HCT116 (cell line): ENCODE results near the gene GJC1. TPM values are rescaled to one million over a fixed set of nuclear protein-coding genes. Genes with fewer than 3 reads are reported as not detected.
"Not testable (repeated sequence)": the region's sequence is repeated elsewhere in the genome, so short reads cannot be mapped to it uniquely, and the experiment has no call there.

Experiments used
- ATAC-seq: fragments of 200-7000 bp; cut with Tn5 transposase; 2 replicates; pipeline ENCODE4 v1.9.1; 2020; ENCODE audit warnings: mild to moderate bottlenecking, moderate library complexity
- BruUV-seq: library from RNA; stranded (reverse); fragments of 400-500 nt; replicated peaks from 2 replicates; lab custom pipeline; 2021; lab: Mats Ljungman, UMichigan
- CTCF ChIA-PET: fragments of 300-600 bp; sonication (Branson Sonifier 250); formaldehyde crosslinking; loops from one replicate; lab custom pipeline; 2021; ENCODE audit warnings: antibody characterized with exemption; lab: Charles Lee
- POLR2A ChIA-PET: fragments of 300-600, 350-600 bp; sonication (Branson Sonifier 250); formaldehyde crosslinking; loops from one replicate; lab custom pipeline; 2021; ENCODE audit warnings: antibody characterized with exemption; lab: Charles Lee
- RAD21 ChIA-PET, 2 experiments: fragments of 300-600 bp; sonication (Branson Sonifier 250); formaldehyde crosslinking; loops; one replicate each; lab custom pipeline; 2023; ENCODE audit warnings: low total read pairs in 2 of 2; ENCODE audit not compliant: uncharacterized antibody in 2 of 2, unreplicated experiment in 2 of 2, low non-redundant PET in 1 of 2; lab: Charles Lee
- DNase-seq: peaks from one replicate; pipeline ENCODE4 v3.0.0-alpha.2; 2010; ENCODE audit warnings: low read depth, low spot score
- H2AFZ ChIP-seq: fragments of 200-600 bp; shearing (Covaris generic), sonication (generic); 2 replicates; pipeline ENCODE4 v1.6.1; 2017; ENCODE audit warnings: low read depth, mixed run types, mixed read lengths, antibody characterized with exemption, low read length; ENCODE audit not compliant: poor library complexity, severe bottlenecking
- H3K27ac ChIP-seq: 2 replicates; pipeline ENCODE4 v1.5.1; 2012; ENCODE audit warnings: low read depth, low read length
- H3K27me3 ChIP-seq: fragments of 200-600 bp; sonication (generic); 2 replicates; pipeline ENCODE4 v1.6.1; 2016; ENCODE audit warnings: mixed run types, low read length, mixed read lengths; ENCODE audit not compliant: insufficient read depth
- H3K36me3 ChIP-seq, 2 experiments: fragments of 200-500 bp in 1 of 2; fragments of 200-600 bp in 1 of 2; sonication (Bioruptor generic) in 1 of 2; sonication (generic) in 1 of 2; 2 replicates each; pipeline versions ENCODE4 v1.5.1 to v1.6.1; 2014 to 2016; ENCODE audit warnings: low read length in 2 of 2, inconsistent platforms in 1 of 2, mixed read lengths in 1 of 2, mixed run types in 1 of 2; ENCODE audit not compliant: insufficient read depth in 2 of 2, control insufficient read depth in 1 of 2
- H3K4me1 ChIP-seq, 2 experiments: fragments of 200-600 bp in 1 of 2; sonication (generic) in 1 of 2; 2 replicates each; pipeline versions ENCODE4 v1.5.1 to v1.6.1; 2012 to 2017; ENCODE audit warnings: low read length in 2 of 2, inconsistent platforms in 1 of 2, mild to moderate bottlenecking in 1 of 2, mixed read lengths in 1 of 2, mixed run types in 1 of 2, moderate library complexity in 1 of 2; ENCODE audit not compliant: insufficient read depth in 2 of 2, control insufficient read depth in 1 of 2
- H3K4me2 ChIP-seq: fragments of 200-600 bp; sonication (generic); 2 replicates; pipeline ENCODE4 v1.6.1; 2017; ENCODE audit warnings: mixed run types, low read length, mixed read lengths
- H3K4me3 ChIP-seq, 2 experiments: fragments of 200-600 bp in 1 of 2; sonication (generic) in 1 of 2; replicated peaks in 1 of 2; 2 replicates each; pipeline ENCODE4 v1.5.1; 2011 to 2016; ENCODE audit warnings: low read length in 2 of 2, control low read depth in 1 of 2, low read depth in 1 of 2, mild to moderate bottlenecking in 1 of 2, mixed read lengths in 1 of 2, mixed run types in 1 of 2
- H3K79me2 ChIP-seq: fragments of 200-600 bp; sonication (generic); 2 replicates; pipeline ENCODE4 v1.6.1; 2017; ENCODE audit warnings: mild to moderate bottlenecking, mixed run types, low read length, moderate library complexity, mixed read lengths; ENCODE audit not compliant: insufficient read depth
- H3K9ac ChIP-seq: fragments of 200-600 bp; sonication (generic); 2 replicates; pipeline ENCODE4 v1.6.1; 2016; ENCODE audit warnings: low read length, mixed read lengths
- H3K9me2 ChIP-seq: fragments of 200-600 bp; sonication (generic), shearing (Covaris generic); 2 replicates; pipeline ENCODE4 v1.6.1; 2017; ENCODE audit warnings: mixed run types, mild to moderate bottlenecking, moderate library complexity; ENCODE audit not compliant: insufficient read depth
- H3K9me3 ChIP-seq, 2 experiments: fragments of 200-500 bp in 1 of 2; fragments of 200-600 bp in 1 of 2; sonication (Bioruptor generic) in 1 of 2; sonication (generic) in 1 of 2; 2 replicates each; pipeline ENCODE4 v1.6.1; 2014 to 2017; ENCODE audit warnings: low read length in 2 of 2, mixed read lengths in 2 of 2, inconsistent platforms in 1 of 2, low read depth in 1 of 2, mild to moderate bottlenecking in 1 of 2, mixed run types in 1 of 2, moderate library complexity in 1 of 2; ENCODE audit not compliant: control insufficient read depth in 1 of 2, insufficient read depth in 1 of 2
- H4K20me1 ChIP-seq: fragments of 200-600 bp; sonication (generic), shearing (Covaris generic); 2 replicates; pipeline ENCODE4 v1.6.1; 2017; ENCODE audit warnings: mixed run types, mild to moderate bottlenecking, moderate library complexity; ENCODE audit not compliant: insufficient read depth
- ATF3 ChIP-seq: IDR thresholded peaks from 2 replicates; pipeline ENCODE4 v1.6.1; 2012
- CEBPB ChIP-seq: IDR thresholded peaks from 2 replicates; pipeline ENCODE4 v1.6.1; 2012; ENCODE audit warnings: low read depth
- FOSL1 ChIP-seq: IDR thresholded peaks from 2 replicates; pipeline ENCODE4 v1.6.1; 2012; ENCODE audit warnings: low read depth
- RAD21 ChIP-seq: IDR thresholded peaks from 2 replicates; pipeline ENCODE4 v1.6.1; 2012; ENCODE audit warnings: low read depth, mild to moderate bottlenecking
- REST ChIP-seq: IDR thresholded peaks from 2 replicates; pipeline ENCODE4 v1.6.1; 2012; ENCODE audit warnings: low read depth
- SP1 ChIP-seq: IDR thresholded peaks from 2 replicates; pipeline ENCODE4 v1.6.1; 2012; ENCODE audit warnings: low read depth
- intact Hi-C: fragments of 100-400 bp; cut with micrococcal nuclease; formaldehyde crosslinking; loops from 2 replicates; pipeline ENCODE4 v1.10.0; 2022
- total RNA-seq: library from RNA; stranded (reverse); gene quantifications from one replicate; pipeline ENCODE4 v1.2.1, GENCODE V29; 2021; ENCODE audit not compliant: unreplicated experiment
- TF ChIP-seq, protein P1 (sequence below), 3 experiments: fragments of 200-600 bp in 1 of 3; sonication (generic) in 1 of 3; IDR thresholded peaks in 2 of 3; conservative IDR thresholded peaks in 1 of 3; 2 replicates each; pipeline ENCODE4 v1.5.1; 2012 to 2017; ENCODE audit warnings: low read depth in 2 of 3, low read length in 2 of 3, antibody characterized with exemption in 1 of 3, borderline replicate concordance in 1 of 3, control low read depth in 1 of 3, mild to moderate bottlenecking in 1 of 3, mixed read lengths in 1 of 3, mixed run types in 1 of 3, moderate library complexity in 1 of 3; ENCODE audit not compliant: insufficient read depth in 1 of 3

Gene GJC1
- total RNA-seq, 1 experiment from 2014 or later, result 62.4 TPM

DNA sequence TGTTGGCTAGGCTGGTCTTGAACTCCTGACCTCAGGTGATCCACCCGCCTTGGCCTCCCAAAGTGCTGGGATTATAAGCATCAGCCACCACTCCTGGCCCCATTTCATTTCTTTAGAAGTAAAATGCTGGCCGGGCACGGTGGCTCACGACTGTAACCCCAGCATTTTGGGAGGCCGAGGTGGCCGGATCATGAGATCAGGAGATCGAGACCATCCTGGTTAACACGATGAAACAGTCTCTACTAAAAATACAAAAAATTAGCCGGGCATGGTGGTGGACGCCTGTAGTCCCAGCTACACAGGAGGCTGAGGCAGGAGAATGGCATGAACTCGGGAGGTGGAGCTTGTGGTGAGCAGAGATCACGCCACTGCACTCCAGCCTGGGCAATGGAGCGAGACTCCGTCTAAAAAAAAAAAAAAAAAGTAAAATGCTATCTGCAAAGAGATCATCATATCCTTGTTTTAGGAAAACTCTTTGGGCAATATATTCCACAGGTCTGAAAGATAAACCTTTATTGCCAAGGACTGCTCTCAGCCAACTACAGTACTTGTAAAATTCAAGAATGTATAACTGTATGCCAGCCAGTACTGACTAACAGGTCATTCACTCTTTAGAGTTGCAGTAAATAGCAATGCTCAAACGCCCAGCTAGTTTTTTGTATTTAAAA is 3.8 kb downstream of the GJC1 start:
- Histone ChIP-seq H3K9me2 (no peaks in the 10 kb centered on the region), H3K4me1 (peaks cover 67 to 89% of the 10 kb centered on the region in 2 experiments), H3K4me3 (no peak overlapping the region), H2AFZ (no peak overlapping the region), H3K27ac (peak overlapping the region; percentile 95), H3K27me3 (no peaks in the 10 kb centered on the region), H3K9ac (peak overlapping the region; percentile 29; the same call in 1 of the 2 replicates), H3K79me2 (peaks cover 86% of the 10 kb centered on the region), H3K36me3 (no peaks in the 10 kb centered on the region), H3K9me3 (no peaks in the 10 kb centered on the region), H3K4me2 (peak overlapping the region; percentile 85), H4K20me1 (no peaks in the 10 kb centered on the region)
- no peak for TF ChIP-seq RAD21
- TF ChIP-seq, protein P1, sequence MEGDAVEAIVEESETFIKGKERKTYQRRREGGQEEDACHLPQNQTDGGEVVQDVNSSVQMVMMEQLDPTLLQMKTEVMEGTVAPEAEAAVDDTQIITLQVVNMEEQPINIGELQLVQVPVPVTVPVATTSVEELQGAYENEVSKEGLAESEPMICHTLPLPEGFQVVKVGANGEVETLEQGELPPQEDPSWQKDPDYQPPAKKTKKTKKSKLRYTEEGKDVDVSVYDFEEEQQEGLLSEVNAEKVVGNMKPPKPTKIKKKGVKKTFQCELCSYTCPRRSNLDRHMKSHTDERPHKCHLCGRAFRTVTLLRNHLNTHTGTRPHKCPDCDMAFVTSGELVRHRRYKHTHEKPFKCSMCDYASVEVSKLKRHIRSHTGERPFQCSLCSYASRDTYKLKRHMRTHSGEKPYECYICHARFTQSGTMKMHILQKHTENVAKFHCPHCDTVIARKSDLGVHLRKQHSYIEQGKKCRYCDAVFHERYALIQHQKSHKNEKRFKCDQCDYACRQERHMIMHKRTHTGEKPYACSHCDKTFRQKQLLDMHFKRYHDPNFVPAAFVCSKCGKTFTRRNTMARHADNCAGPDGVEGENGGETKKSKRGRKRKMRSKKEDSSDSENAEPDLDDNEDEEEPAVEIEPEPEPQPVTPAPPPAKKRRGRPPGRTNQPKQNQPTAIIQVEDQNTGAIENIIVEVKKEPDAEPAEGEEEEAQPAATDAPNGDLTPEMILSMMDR (IDR thresholded peaks at IDR 0.05 in 2 of 3, conservative IDR thresholded peaks at IDR 0.05 in 1 of 3; ENCODE audit: borderline replicate concordance in 1 of 3, insufficient read depth in 1 of 3, low read depth in 2 of 3, low read length in 2 of 3), result no peak
- no peak for TF ChIP-seq REST
- TF ChIP-seq FOSL1, result no peak
- TF ChIP-seq SP1, result no peak
- no peak for TF ChIP-seq ATF3
- TF ChIP-seq CEBPB, result no peak
- DNase-seq (no peak), ATAC-seq (no peak)
- RAD21 ChIA-PET, result interaction anchor here in 1 of 2 experiments (0.7 kb wide), 1 partner anchor 51 kb away, joined by 5 read pairs; no protein-coding TSS in a partner anchor
- no TSS peak for BruUV-seq
- intact Hi-C loops, result no loop called here
- CTCF ChIA-PET, result no interaction called here
- POLR2A ChIA-PET, result no interaction called here

- ATAC-seq, H3K27me3 ChIP-seq, intact Hi-C loops, H4K20me1 ChIP-seq, CTCF ChIA-PET, RAD21 ChIA-PET, DNase-seq, H2AFZ ChIP-seq, H3K4me3 ChIP-seq, H3K9me3 ChIP-seq, H3K36me3 ChIP-seq, H3K9me2 ChIP-seq, BruUV-seq, H3K9ac ChIP-seq: not testable (repeated sequence)
- Histone ChIP-seq H3K27ac (peak overlapping the region; percentile 95; the same call in 1 of the 2 replicates), H3K4me2 (peak overlapping the region; percentile 85; the same call in 1 of the 2 replicates), H3K79me2 (peaks cover 89% of the 10 kb centered on the region), H3K4me1 (peaks cover 66 to 88% of the 10 kb centered on the region in 2 experiments)
- POLR2A ChIA-PET, result interaction anchor here (0.7 kb wide), 1 partner anchor 926 kb away, joined by 4 read pairs; no protein-coding TSS in a partner anchor
Measured at GRCh38 chr17:44825236-44825635, 4.9 kb downstream of the GJC1 start.
